Esophagus muscularis mucosa (tissue), 4 donors: Measurements from ENCODE around the gene RBMS1. TPM values are rescaled to one million over a fixed set of nuclear protein-coding genes. Genes with fewer than 3 reads are reported as not detected.

Source experiments
- DNase-seq: peaks from one replicate; pipeline ENCODE4 v3.0.0-alpha.2; 2017; ENCODE audit errors: extremely low spot score
- H3K27ac ChIP-seq, 4 donors: fragments of 200-600 bp; sonication (generic); replicated peaks in 1 of 4; 1 replicate in 3 of 4; 2 replicates in 1 of 4; pipeline ENCODE4 v1.5.1; 2016 to 2019; ENCODE audit warnings: mild to moderate bottlenecking in 1 of 4
- H3K27me3 ChIP-seq, 4 donors: fragments of 200-600 bp; sonication (generic); one replicate each; pipeline versions ENCODE4 v1.5.1 to v1.6.0; 2016 to 2019
- H3K36me3 ChIP-seq, 4 donors: fragments of 200-600 bp; sonication (generic); one replicate each; pipeline ENCODE4 v1.5.1; 2016 to 2019
- H3K4me1 ChIP-seq, 4 donors: fragments of 200-600 bp; sonication (generic); one replicate each; pipeline ENCODE4 v1.5.1; 2016 to 2019
- H3K4me3 ChIP-seq, 4 donors: fragments of 200-600 bp; sonication (generic); 1 replicate in 2 of 4; 2 replicates in 2 of 4; pipeline ENCODE4 v1.5.1; 2016 to 2019; ENCODE audit warnings: mild to moderate bottlenecking in 4 of 4, moderate library complexity in 1 of 4
- H3K9me3 ChIP-seq, 4 donors: fragments of 200-600 bp; sonication (generic); 1 replicate in 3 of 4; 2 replicates in 1 of 4; pipeline ENCODE4 v1.5.1; 2016 to 2019
- CTCF ChIP-seq, 3 experiments: fragments of 200-600 bp in 2 of 3; fragments of 450-650 bp in 1 of 3; sonication (generic) in 2 of 3; IDR thresholded peaks; one replicate each; pipeline ENCODE4 v1.5.1; 2017 to 2019; ENCODE audit warnings: antibody characterized with exemption in 3 of 3, mild to moderate bottlenecking in 2 of 3, moderate library complexity in 1 of 3
- EP300 ChIP-seq: sonication (generic); formaldehyde crosslinking; IDR thresholded peaks from one replicate; pipeline ENCODE4 v1.6.1; 2017; ENCODE audit warnings: antibody characterized with exemption
- POLR2A ChIP-seq: fragments of 450-650 bp; IDR thresholded peaks from one replicate; pipeline ENCODE4 v1.6.1; 2017; ENCODE audit warnings: antibody characterized with exemption, moderate library complexity, mild to moderate bottlenecking, low read depth
- POLR2AphosphoS5 ChIP-seq, 2 donors: sonication (generic); formaldehyde crosslinking; IDR thresholded peaks; one replicate each; pipeline ENCODE4 v1.6.1; 2017; ENCODE audit warnings: antibody characterized with exemption in 2 of 2
- WGBS: methylation state at CpG from one replicate; pipeline ENCODE4 v1.1.5; 2018; 5-methylcytosine and 5-hydroxymethylcytosine counted together
- intact Hi-C: fragments of 100-400 bp; cut with DNase I; formaldehyde crosslinking; loops from one replicate; pipeline ENCODE4 v1.15.1; 2023
- total RNA-seq, 4 donors: library from RNA; depleted of rRNA; stranded (reverse); fragments of >200 nt; gene quantifications; one replicate each; pipeline versions ENCODE4 v1.1.0 to v1.2.1, GENCODE V29; 2016

Gene RBMS1
- total RNA-seq, 4 donors from 2014 or later, result 86.8 to 116 (median 93.1) TPM

- peaks cover 48 to 85% (median 81%) of the 10 kb centered on the region in 4 donors for H3K4me1 ChIP-seq
- no peak overlapping the region for H3K4me3 ChIP-seq
- H3K36me3 ChIP-seq, result no peaks in the 10 kb centered on the region
- no peak for DNase-seq
- no peak for TF ChIP-seq POLR2AphosphoS5 (IDR thresholded peaks at IDR 0.05)
- no peak for TF ChIP-seq CTCF (IDR thresholded peaks at IDR 0.05)
- TF ChIP-seq POLR2A, result no peak
- no peak for TF ChIP-seq EP300
- WGBS, result 80% methylated on average over 7 of the region's 7 CpGs
- H3K27me3 ChIP-seq, result no peaks in the 10 kb centered on the region
- peak overlapping the region; percentile 54 to 71 (median 64) for H3K27ac ChIP-seq
- no peaks in the 10 kb centered on the region for H3K9me3 ChIP-seq
- intact Hi-C loops, result no loop called here
These were observed 18.5 kb downstream of the RBMS1 start for GRCh38 chr2:160474891-160475787.

DNA sequence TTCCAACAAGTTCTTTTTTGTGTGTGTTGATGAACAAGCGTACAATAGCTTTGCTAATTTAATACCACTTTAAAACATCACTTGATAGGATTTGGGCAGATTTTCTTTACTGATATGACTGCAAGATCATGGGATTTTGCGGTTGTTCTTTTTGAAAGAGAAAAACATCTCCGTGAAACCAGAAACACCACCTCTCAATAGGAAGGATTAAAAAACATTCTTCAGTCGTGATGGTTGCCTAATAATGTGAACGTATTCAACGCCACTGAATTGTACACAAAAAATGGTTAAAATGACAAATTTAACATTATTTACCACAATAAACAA is 19.3 kb downstream of the RBMS1 start:
- WGBS, result 62% methylated on average over 6 of the region's 6 CpGs
- Histone ChIP-seq H3K27me3 (no peaks in the 10 kb centered on the region), H3K4me3 (peak overlapping the region in 1 of 4 donors; percentile 8), H3K9me3 (no peaks in the 10 kb centered on the region), H3K27ac (peak overlapping the region; percentile 54 to 71 (median 64)), H3K36me3 (no peaks in the 10 kb centered on the region), H3K4me1 (peaks cover 50 to 86% (median 81%) of the 10 kb centered on the region in 4 donors)
- DNase-seq, result no peak
- intact Hi-C loops, result no loop called here
- TF ChIP-seq CTCF (IDR thresholded peaks at IDR 0.05) (no peak), POLR2AphosphoS5 (IDR thresholded peaks at IDR 0.05) (no peak), POLR2A (no peak), EP300 (no peak)

DNA sequence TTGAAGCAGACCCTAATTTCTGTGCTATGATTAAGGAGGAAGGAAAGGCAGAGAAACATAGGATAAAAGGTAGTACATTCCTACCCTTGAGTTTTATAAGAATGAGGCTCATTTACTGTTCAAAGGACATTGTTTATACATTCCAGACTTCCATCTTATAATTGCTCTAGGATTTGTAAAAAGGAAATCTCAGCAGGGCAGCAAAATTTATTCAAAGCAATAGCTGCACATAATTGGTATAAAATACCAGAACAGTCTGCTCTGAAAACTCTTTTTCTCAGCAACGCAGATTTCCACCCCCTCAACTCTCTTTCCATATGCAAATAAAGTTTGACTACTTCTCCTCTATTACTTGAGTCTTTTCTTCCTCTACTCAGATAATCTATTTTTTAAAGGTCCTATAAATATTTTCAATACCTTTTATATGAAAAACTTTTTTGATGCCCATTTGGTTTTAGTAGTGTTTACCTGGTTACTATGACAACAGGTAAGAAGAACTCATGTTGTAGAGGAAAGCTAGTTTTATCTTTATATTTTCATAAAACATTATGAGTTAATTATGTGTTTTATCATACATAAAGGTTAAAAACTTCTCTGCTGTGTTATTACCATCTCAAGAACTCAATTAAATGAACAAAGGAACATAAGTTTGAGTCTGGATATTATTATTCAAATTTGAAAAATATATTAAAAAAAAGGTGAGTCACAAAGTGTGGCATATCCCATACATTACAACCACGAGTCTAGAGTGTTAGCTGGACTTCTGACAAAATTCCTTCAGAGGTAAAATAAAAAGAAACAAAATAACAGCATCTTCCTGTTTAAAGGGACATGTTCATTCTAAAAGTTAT is 19.9 kb downstream of the RBMS1 start:
- Histone ChIP-seq H3K27ac (peak overlapping the region; percentile 54 to 71 (median 64)), H3K36me3 (no peaks in the 10 kb centered on the region), H3K9me3 (no peaks in the 10 kb centered on the region), H3K4me1 (peaks cover 47 to 86% (median 80%) of the 10 kb centered on the region in 4 donors), H3K4me3 (peak overlapping the region in 1 of 4 donors; percentile 8), H3K27me3 (no peaks in the 10 kb centered on the region)
- TF ChIP-seq EP300, result no peak
- no peak for TF ChIP-seq CTCF (IDR thresholded peaks at IDR 0.05)
- 39% methylated on average over 2 of the region's 2 CpGs for WGBS
- intact Hi-C loops, result no loop called here
- DNase-seq, result no peak

GRCh38 chr2:160472839-160473251 is 20.8 kb downstream of the RBMS1 start:
- H3K9me3 ChIP-seq, result no peaks in the 10 kb centered on the region
- no peak for DNase-seq
- peak overlapping the region in 2 of 4 donors; percentile 3 to 20 for H3K4me3 ChIP-seq
- no peak for TF ChIP-seq CTCF (IDR thresholded peaks at IDR 0.05)
- no peak for TF ChIP-seq POLR2A
- no peak for TF ChIP-seq POLR2AphosphoS5 (IDR thresholded peaks at IDR 0.05)
- no peak for TF ChIP-seq EP300
- no peaks in the 10 kb centered on the region for H3K36me3 ChIP-seq
- H3K27ac ChIP-seq, result peak overlapping the region; percentile 54 to 71 (median 64)
- intact Hi-C loops, result no loop called here
- no peaks in the 10 kb centered on the region for H3K27me3 ChIP-seq
- peaks cover 41 to 77% (median 75%) of the 10 kb centered on the region in 4 donors for H3K4me1 ChIP-seq
- WGBS, result 33% methylated on average over 4 of the region's 4 CpGs
